CD4-positive, alpha-beta T cell treated with Interleukin-2 at 100 ng/mL for 4 hours (primary cell): ENCODE data around the gene C1orf167.

Experiments used
- DNase-seq: peaks from one replicate; pipeline ENCODE4 v3.0.0-alpha.2; 2020; ENCODE audit warnings: low spot score

Gene C1orf167

DNA sequence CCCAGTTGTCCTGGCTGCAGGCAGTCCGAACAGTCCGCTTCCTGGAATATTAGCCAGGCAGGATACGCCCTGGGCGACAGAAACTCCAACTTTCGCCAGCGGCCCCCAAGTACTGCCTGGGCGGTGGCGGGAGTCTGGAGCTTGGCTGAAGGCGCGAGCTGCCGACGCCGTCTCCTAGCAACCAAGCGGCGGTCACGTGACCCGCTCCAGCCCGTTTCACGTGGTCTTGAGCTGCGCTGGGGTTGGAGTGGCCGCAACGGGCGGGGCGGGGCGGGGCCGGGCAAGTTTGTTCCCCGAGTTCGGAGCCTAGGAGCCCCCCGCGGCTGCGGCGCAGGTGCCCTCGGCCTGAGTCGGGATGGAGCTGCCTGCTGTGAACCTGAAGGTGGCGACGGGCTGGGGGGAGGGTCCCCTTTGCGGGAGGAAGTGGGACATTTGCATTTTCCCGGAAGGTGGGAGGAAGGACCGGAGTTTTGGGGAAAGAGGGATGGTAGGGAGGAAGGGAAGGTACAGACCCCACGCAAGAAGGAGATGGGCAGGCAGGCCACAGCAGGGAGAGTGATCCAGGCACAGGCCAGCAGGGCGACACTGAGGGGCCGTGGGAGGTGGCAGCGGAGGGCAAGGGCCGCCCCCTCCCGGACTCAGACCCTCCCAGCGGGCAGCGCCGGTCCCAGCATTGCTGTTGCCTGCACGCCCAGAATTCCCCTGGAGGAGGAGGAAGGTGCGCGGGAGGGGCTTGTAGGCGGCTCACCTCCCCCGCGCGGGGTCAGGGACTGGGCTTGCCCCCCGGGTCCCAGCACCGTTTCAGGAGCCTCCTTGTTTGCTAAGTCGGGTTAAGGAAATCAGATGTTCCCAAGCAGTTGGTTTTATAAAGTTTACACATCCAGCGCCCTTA is 25.9 kb upstream of the C1orf167 start, which contains the start of gene AGTRAP:
TSS of gene AGTRAP (plus strand) at position 283 of the 892 bp plus-strand sequence. CDS start at position 356, 73 bp downstream.
- peak; percentile 87 for DNase-seq

DNA sequence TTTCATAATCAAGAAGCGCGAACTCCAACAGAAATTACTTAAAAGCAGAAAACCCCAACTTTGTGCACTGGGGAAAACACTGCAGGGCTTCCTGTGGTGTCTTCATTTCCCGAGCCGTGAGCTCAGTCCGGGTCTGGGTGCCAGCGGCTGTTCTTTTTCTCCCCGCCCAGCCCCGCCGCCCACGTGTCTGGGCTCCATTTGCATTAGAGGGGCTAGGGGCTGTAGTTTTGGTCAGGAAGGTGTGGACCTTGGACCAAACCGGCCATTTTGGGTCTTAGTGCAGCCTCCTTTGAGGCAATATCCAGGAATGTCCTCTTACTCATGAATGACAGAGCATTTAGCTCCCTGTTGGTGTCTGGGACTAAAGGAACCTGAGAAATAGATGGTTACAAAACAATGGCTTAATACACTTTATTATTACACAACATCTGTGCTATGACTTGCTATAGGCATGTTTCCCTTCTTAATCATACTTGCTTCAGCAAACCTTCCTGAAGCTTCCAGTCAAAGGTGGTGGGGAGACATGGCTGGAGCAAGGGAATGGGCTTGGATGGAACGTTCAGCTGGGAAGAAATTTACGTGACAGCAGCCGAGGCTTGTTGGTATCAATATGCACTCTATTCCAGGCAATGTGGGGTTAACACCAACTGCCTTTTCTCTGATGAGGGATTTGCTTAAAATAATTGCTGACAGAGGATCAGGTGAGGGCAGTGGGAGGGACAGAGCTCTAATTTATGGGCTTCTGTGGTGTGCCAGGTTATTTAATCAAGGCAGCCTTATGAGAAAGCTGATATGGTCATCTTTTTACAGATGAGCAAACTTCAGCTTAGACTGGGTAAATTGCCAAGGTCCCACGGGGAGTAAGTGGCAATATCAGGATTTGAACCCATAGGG is 25.0 kb upstream of the C1orf167 start:
- DNase-seq = peak; percentile 42

DNA sequence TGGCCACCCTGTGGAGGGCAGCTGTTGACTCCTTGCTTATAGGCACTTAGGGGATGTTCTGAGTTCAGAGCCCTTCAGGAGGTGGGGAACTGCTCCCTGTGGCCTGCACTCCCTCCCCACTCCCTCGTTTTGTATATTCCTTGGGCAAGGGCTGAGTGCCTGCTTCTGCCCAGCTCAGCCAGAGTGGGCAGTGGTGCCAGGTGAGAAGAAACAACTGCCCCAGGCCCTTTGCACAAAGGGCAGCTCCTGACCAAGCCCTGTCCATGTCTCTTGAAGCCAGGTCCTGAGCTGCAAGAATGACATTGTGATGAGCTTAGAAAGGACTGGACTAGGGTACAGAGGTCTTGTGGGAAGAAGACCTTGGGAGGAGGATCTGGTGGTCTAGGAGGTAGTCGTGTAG is 23.9 kb upstream of the C1orf167 start:
- DNase-seq = no peak

DNA sequence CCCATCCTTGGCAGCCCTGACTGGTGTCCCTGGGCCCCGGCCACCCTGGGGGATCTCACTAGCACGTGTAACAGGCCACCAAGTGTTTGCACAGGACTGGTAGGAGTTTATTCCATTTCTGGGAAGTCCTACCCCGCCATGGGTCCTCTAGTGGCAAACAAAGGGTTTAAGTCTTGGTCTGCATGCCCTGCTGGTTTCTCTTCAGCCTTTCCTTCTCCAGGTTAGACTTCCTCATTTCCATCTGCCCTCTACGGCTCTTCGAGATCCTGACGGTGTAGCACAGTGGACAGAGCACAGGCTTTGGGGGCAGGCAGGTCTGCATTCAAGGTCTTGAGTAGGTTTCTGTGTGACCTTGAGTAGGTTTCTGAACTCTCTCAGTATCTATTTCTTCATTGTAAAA is 23.2 kb upstream of the C1orf167 start:
- DNase-seq = no peak

DNA sequence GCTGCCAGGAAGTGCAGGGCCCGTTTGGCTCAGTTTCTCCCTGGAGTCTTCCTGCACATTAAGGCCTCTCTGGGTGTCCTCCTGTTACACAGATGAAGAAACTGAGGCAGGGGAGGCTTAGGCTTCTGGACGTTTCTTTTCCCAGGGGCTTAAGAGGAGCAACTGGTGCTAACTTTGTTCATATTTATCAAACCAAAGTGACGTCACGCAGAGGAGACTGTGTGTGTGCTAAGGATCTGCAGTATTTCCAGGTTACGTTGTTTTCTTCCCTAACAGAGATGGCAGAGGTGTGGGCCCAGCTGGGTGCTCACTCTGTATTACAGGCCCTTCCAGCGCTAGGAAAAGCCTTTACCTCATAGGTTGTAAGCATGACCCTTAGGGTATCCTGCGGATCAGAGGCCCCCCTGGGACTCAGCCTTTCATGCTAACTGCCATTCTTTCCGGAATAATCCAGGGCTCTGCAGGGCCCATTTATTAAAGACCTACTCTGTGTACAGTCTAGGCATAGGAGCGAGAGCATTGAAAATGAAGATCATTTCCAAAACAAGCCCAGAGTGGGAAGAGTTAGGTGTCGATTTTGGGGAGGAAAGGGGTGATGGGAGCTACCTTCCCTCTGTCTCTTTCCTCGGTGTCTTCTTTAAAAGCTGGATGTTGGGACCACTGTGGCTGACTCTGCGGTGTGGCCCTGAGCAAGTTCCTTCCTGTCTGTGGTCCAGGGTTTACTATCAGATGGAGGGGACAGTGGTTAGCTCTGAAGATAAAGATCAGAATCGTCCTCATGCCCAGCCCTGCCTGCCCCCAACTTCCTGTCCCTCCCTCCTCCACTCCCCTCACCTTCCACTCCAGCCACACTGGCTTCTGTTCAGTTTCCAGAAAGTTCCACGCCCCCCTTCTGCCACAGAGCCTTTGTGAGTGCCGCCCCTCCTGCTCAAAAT is 21.5 kb upstream of the C1orf167 start:
- peak; percentile 29 for DNase-seq

DNA sequence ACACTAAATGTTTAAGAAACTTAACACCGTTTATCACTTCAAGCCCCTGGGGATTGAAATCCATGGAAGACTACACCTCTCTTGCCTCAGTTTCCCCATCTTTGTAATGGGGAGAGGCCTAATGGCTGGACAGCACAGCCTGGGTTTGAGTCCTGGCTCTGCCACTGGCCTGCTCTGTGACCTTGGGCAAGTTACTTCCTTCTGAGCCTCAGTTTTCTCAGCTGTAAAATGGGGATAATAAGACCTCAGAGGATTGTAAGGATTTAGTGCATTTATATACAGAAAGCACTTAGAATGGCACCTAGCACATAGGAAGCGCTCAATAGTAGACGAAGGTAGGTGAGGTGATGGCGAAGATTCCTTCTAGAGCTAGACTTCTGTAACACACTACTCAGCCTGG is 20.5 kb upstream of the C1orf167 start:
- DNase-seq = no peak

DNA sequence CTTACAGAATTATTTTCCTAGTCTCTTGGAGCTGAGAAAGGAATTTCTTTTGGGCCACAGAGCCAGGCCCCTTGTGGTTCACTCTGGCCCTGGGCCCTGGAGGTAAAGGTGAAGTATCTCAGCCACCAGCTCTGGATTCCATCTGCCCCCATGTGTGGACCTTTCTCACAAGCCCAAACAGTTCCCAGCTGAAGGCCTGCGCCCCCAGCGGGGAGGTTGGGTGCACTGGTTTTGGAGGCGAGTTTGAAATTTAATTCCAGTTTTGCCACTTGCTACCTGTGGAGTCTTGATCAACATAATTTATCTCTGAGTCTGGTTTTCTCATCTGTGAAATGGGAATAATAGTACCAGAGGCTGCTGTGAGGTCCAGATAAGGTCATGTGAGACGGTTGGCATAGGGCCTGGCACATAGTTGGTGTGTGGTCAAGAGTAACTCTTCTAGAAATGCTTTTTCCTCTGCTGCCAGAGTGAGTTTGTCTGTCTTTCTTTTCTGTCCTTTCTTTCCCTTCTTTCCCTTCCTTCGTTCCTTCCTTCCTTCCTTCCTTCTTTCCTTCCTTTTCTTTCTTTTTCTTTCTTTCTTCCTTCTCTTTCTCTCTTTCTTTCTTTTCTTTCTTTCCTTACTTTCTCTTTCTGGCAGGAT is 20.0 kb upstream of the C1orf167 start:
- DNase-seq = no peak

DNA sequence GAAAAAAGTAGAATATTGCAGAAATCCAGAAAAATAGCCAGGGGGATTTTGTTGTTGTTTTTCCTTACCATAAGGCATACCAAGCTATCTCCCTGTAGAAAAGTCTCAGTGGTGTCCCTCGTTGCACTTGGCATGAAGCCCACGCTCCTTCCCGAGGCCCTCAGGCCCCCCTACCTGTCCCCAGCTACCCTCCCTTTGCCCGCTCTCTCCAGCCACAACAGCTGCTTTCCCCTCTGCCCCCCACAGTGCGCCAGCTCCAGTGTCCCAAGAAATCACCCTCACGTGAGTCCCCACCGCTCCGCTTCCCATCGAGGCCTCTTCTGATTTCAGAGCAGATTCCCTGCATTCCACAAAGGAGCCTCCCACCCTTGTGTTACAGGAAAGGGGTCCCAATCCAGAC is 17.7 kb upstream of the C1orf167 start:
- DNase-seq = no peak

DNA sequence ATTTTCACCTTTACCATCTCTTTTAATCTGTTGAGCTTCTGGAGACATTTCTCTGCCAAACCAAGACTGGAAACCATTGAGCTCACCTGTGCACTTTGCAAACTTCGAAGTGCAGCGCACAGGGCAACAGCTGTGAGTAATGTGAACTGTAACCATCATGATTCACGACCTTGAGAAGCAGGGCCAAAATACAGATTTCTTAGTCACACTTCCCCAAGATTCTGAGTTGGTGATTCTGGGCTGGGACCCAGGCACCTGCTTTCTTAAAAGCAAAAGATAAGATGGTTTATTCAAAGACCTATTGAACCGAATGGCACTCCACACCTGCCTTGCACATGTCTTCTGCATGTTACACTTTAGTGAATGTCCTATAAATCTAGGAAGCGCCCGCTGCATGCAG is 15.9 kb upstream of the C1orf167 start:
- no peak for DNase-seq

DNA sequence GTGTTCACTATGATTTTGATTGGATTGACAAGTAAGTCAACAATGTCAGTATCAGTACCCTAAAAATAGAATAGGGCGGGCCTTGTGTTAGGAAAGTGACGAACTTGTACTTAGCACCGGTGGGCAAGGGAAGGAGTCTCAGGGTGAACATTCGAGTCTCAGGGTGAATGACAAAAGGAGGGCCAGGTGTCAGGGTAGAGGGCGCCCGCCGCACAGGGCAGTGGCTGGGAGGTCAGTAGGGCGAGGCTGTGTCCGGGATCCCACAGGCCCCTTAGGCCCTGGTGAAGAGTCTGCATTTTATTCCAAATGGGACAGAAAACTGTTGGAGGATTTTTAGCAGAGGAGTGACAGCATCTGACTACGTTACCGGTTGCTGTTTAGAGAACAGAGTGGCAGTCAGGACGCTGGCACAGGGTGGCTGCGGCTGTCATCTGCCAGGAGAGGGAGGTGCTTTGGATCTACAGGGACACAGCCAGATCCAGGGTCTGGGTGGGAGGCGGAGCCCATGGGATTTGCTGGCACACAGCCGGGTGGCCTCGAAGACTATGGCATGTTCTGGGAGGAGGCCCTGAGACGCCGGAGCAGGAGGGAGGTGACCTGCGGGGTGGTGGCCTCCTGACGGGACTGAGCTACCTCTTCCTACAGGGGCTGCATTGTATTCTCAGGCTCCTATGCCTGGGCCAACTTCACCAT is 15.1 kb upstream of the C1orf167 start:
- DNase-seq = no peak

DNA sequence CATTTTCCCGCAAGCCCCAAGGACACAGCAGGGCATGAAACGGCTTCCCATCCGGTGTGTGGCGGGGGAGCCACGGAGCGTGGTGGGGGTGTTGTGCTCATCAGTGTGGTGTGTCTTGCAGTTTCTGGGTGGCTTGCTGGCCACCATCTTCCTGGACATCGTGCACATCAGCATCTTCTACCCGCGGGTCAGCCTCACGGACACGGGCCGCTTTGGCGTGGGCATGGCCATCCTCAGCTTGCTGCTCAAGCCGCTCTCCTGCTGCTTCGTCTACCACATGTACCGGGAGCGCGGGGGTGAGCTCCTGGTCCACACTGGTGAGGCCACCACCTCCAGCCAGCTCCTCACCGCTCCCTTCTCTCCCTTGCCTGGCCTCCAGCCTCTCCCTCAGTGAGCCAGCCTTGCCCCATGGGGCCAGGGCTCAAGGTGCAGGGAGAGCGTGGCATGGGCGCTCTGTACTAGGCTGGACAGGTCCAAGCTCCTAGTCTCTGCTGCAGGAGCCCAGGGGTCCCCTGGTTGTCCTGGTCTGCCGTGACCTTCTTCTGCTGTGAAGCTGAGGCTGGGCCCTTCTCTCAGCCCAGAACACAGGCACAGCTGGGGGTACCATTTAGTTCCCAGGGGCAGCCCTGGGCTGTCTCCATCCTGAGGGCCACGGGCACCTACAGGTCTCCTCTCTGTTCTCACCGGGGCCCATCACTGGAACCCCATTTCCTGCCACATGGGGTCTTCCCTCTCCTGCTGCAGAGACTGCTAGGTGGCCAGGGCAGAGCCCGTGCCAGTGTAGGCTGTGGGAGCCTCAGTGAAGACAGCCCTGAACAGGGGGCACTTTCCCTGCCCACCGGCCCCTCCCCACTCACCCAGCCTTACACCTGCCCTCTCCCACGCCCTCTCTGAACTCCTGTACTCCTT is 13.4 kb upstream of the C1orf167 start:
- no peak for DNase-seq

DNA sequence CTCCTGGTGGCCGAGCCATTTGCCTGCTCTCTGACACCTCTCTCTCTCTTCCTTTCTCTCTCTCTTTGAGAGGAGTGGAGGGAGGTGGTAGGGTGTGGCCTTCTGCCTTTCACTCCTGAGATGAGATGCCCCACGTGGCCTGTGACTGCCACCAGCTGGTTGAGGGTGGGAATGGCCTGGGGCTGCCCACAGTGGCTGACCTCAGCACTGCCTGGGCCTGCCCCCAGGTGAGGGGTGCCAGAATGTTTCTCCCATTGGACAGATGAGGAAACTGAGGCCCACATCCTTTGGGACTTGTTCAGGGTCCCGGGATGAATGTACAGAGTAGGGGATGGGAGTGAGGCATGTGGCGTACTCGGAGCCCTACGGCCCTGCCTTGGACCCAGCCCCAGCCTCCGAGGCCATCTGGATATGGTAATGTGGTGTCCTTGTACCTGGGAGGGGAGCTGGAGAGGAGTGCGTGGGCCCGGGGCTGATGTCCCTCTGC is 12.7 kb upstream of the C1orf167 start:
- peak; percentile 8 for DNase-seq

DNA sequence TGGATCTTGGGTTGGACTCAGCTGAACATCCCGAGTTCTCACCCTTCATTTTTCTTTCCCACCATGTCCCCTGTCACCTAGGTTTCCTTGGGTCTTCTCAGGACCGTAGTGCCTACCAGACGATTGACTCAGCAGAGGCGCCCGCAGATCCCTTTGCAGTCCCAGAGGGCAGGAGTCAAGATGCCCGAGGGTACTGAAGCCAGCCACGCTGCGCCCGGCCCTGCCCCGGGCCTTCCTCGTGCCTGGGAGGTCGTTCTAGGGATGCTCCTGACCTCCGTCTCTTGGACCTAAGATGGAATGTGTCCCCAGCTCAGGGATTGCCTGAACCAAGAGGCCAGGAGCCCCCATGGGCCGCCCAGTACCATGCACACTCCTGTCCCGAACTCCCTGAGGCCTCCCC is 12.0 kb upstream of the C1orf167 start:
- DNase-seq = no peak

DNA sequence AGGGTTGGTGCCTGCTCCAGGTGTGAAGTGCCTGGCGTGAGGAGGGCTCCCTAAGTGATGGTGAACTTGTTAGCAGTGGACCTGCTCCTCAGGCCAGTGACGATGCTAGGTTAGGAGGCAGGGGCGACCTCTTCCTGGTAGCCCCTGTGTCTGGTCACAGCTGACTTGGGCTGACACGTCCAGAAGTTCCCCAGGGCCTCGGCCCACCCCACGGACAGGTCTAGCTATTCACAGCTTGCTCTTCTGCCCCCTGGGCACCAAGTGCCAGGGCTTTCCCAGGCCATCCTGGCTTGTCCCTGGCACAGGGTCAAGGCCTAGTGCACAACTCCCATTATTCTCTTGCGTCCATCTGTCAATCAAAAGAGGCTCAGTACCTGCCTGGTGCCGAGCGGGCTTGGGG is 10.9 kb upstream of the C1orf167 start:
- no peak for DNase-seq

DNA sequence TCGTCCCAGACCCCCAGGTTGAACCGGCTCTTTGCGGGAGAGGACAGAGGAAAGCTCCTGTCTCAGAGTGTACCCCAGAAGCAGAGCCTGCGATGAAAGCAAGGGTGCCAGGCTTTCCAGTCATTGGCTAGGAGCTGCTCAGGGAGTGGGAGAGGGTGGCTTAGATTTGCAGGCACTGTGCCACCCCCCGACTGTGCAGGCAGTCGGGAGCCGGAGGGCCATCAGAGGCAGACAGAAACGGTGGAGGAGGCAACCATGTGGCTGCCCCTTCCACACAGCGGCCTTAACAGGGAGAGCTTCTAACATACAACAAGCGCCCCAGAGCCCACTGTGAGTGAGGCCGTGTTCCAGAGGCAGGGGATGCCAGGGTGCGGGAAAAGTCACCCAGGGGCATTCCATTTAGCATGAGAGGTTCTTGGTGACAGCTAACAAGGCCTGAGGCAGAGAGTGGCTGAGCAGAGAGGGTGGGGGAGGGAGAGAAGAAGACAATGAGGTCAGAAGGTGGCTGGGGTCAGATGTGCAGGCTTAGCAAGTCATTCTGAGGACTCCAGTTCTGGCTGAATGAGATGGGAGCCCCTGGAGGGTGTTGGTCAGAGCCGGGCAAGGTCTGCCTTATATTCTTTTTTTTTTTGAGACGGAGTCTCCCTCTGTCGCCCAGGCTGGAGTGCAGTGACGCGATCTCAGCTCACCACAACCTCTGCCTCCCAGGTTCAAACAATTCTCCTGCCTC is 9.5 kb upstream of the C1orf167 start:
- DNase-seq = no peak

DNA sequence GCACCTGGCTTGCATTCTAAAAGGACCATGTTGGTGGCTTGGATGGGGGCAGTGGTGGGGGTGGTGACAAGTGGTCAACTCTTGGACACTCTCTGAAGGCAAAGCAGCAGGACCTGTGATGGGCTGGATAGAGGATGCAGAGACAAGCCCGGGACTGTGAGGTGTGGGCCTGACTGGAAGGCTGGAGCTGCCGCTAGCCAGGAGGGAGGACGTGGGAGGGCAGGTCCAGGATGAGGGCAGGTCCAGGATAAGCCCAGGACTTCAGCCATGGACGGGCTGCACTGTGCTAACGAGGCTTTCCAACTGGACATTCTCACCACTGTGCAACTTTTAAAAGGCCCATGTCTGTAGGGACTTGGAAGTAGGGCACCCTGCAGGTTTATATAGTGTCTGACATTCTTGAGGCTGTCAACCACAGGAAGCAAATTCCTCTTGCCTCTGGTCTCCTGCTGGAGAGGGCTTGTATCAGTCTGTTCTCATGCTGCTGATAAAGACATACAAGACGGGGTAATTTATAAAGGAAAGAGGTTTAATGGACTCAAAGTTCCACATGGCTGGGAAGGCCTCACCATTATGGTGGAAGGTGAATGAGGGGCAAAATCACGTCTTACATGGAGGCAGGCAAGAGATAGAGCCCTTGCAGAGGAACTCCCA is 8.3 kb upstream of the C1orf167 start:
- DNase-seq = no peak

DNA sequence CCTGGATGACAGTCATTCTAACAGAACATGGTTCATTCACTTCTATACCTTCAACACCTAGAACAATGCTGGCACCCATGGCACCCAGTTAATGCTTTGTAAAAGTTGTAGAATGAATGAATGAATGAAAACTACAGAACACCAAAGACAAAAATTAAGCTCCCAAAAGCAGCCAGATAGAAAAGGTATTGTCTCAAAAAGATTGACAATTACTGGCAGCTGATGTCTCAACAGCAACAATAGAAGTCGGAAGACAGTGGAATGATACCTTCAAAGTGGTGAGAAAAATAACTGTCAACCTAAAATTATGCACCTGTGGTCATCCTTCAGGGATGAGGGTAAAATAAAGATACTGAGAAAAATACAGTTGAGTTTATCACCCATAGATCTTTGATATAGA is 4.9 kb upstream of the C1orf167 start:
- no peak for DNase-seq

DNA sequence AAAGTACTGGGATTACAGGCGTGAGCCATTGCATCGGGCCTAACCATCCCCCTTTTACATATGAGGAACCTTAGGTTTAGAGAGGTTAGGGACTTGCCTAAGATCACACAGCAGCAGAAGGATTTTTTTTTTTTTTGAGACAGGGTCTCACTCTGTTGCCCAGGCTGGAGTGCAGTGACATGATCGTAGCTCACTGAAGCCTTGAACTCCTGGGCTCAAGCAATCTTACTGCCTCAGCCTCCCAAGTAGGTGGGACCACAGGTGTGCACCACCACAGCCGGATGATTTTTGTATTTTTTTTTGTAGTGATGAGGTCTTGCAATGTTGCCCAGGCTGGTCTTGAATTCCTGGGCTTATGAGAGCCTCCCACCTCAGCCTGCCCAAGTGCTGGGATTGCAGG is 2.2 kb upstream of the C1orf167 start:
- DNase-seq = no peak
